SK-N-SH (cell line): ENCODE data around the gene SLAMF7.

Experiments used
- EZH2phosphoT487 ChIP-seq: fragments of 200-600 bp; sonication (generic); IDR thresholded peaks from 2 replicates; pipeline ENCODE4 v1.6.1; 2017; ENCODE audit warnings: low read depth, mixed run types, mild to moderate bottlenecking, antibody characterized with exemption, moderate library complexity, borderline replicate concordance
- FOXM1 ChIP-seq: IDR thresholded peaks from 2 replicates; pipeline ENCODE4 v1.4.0; 2012; ENCODE audit warnings: low read depth, mild to moderate bottlenecking
- GATA2 ChIP-seq: sonication (generic); formaldehyde crosslinking; IDR thresholded peaks from 2 replicates; pipeline ENCODE4 v1.5.0; 2020; ENCODE audit warnings: mild to moderate bottlenecking, missing genetic modification reagents
- POLR2AphosphoS5 ChIP-seq: IDR thresholded peaks from 2 replicates; pipeline ENCODE4 v1.6.1; 2012; ENCODE audit warnings: low read depth, low read length
- SIN3A ChIP-seq: IDR thresholded peaks from 2 replicates; pipeline ENCODE4 v1.6.1; 2012; ENCODE audit warnings: low read depth, mild to moderate bottlenecking, low read length, moderate library complexity, borderline replicate concordance
- TAF1 ChIP-seq: IDR thresholded peaks from 2 replicates; pipeline ENCODE4 v1.6.1; 2012; ENCODE audit warnings: low read depth, mild to moderate bottlenecking, low read length, moderate library complexity, borderline replicate concordance
- TF ChIP-seq, protein P1 (sequence below): fragments of 200-600 bp; sonication (generic); IDR thresholded peaks from 2 replicates; pipeline ENCODE4 v1.6.1; 2017; ENCODE audit warnings: antibody characterized with exemption, mild to moderate bottlenecking, moderate library complexity
- TF ChIP-seq, protein P2 (sequence below): IDR thresholded peaks from 2 replicates; pipeline ENCODE4 v1.4.0; 2012; ENCODE audit warnings: low read depth
- TF ChIP-seq, protein P3 (sequence below): fragments of 150-350 bp; IDR thresholded peaks from 2 replicates; pipeline ENCODE4 v1.6.1; 2017; ENCODE audit warnings: antibody characterized with exemption, low read length, low read depth, borderline replicate concordance

DNA sequence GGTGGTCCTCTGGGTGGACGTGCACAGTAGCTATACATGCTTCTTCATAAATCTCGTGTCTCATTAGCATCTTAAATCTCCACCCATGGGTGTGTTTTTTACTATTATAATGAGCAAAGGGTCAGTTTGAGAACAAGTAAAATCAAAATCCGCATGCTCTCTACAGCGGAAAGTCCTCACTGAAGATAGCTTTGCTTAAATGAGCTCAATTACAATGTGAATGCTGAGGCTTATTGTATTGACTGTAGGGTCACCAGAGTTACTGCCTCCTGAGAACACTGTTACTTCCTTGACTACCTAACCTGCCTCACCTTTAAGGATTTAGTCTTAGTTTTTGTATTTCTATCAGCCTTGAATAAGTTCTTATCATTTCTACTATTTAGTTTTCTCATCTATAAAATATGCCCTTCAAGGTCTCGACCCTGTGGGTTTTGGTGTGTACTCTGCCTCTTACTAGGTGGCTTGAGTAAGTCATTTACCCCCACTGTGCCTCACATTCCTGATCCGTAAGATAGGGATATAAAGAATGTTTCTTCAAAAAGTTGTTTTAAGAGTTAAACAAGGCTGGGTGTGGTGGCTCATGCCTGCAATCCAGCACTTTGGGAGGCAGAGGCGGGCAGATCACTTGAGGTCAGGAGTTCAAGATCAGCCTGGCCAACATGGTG, 7.9 kb downstream of the SLAMF7 start:
- TF ChIP-seq, protein P1, sequence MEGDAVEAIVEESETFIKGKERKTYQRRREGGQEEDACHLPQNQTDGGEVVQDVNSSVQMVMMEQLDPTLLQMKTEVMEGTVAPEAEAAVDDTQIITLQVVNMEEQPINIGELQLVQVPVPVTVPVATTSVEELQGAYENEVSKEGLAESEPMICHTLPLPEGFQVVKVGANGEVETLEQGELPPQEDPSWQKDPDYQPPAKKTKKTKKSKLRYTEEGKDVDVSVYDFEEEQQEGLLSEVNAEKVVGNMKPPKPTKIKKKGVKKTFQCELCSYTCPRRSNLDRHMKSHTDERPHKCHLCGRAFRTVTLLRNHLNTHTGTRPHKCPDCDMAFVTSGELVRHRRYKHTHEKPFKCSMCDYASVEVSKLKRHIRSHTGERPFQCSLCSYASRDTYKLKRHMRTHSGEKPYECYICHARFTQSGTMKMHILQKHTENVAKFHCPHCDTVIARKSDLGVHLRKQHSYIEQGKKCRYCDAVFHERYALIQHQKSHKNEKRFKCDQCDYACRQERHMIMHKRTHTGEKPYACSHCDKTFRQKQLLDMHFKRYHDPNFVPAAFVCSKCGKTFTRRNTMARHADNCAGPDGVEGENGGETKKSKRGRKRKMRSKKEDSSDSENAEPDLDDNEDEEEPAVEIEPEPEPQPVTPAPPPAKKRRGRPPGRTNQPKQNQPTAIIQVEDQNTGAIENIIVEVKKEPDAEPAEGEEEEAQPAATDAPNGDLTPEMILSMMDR: no peak
- TF ChIP-seq, protein P2, sequence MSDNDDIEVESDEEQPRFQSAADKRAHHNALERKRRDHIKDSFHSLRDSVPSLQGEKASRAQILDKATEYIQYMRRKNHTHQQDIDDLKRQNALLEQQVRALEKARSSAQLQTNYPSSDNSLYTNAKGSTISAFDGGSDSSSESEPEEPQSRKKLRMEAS: no peak
- no peak for TF ChIP-seq GATA2
- TF ChIP-seq POLR2AphosphoS5: no peak
- no peak for TF ChIP-seq TAF1
- TF ChIP-seq EZH2phosphoT487: no peak
- TF ChIP-seq, protein P3, sequence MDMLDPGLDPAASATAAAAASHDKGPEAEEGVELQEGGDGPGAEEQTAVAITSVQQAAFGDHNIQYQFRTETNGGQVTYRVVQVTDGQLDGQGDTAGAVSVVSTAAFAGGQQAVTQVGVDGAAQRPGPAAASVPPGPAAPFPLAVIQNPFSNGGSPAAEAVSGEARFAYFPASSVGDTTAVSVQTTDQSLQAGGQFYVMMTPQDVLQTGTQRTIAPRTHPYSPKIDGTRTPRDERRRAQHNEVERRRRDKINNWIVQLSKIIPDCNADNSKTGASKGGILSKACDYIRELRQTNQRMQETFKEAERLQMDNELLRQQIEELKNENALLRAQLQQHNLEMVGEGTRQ: no peak
- no peak for TF ChIP-seq FOXM1
- TF ChIP-seq SIN3A: no peak
